Kidney epithelial cell (primary cell): ENCODE measurements around the gene NIPBL. TPM values are rescaled to one million over a fixed set of nuclear protein-coding genes. Genes with fewer than 3 reads are reported as not detected.

Experiments
- DNase-seq: peaks from one replicate; pipeline ENCODE4 v3.0.0-alpha.2; 2010; ENCODE audit warnings: low read depth
- H3K27me3 ChIP-seq: 2 replicates; pipeline ENCODE4 v1.6.0; 2011; ENCODE audit warnings: low read length; ENCODE audit not compliant: control insufficient read depth, insufficient read depth
- H3K36me3 ChIP-seq: 2 replicates; pipeline ENCODE4 v1.5.1; 2011; ENCODE audit warnings: low read length; ENCODE audit not compliant: control insufficient read depth, insufficient read depth
- H3K4me3 ChIP-seq: 2 replicates; pipeline ENCODE4 v1.5.1; 2011; ENCODE audit warnings: low read depth, mild to moderate bottlenecking, control low read depth, low read length
- total RNA-seq: library from RNA; depleted of rRNA; stranded (reverse); fragments of >200 nt; gene quantifications from 2 replicates; pipeline ENCODE4 v1.2.3, GENCODE V29; 2015
- TF ChIP-seq, protein P1 (sequence below): IDR thresholded peaks from 2 replicates; pipeline ENCODE4 v1.5.1; 2011; ENCODE audit warnings: mild to moderate bottlenecking, moderate library complexity, low read length, control low read depth, inconsistent platforms; ENCODE audit not compliant: insufficient read depth, poor library complexity, severe bottlenecking

Gene NIPBL
- total RNA-seq, 1 donor from 2014 or later = 21.1 TPM

GRCh38 chr5:37109338-37109737 is 232.8 kb downstream of the NIPBL start:
- no peaks in the 10 kb centered on the region for H3K27me3 ChIP-seq
- no peaks in the 10 kb centered on the region for H3K36me3 ChIP-seq
- TF ChIP-seq, protein P1, sequence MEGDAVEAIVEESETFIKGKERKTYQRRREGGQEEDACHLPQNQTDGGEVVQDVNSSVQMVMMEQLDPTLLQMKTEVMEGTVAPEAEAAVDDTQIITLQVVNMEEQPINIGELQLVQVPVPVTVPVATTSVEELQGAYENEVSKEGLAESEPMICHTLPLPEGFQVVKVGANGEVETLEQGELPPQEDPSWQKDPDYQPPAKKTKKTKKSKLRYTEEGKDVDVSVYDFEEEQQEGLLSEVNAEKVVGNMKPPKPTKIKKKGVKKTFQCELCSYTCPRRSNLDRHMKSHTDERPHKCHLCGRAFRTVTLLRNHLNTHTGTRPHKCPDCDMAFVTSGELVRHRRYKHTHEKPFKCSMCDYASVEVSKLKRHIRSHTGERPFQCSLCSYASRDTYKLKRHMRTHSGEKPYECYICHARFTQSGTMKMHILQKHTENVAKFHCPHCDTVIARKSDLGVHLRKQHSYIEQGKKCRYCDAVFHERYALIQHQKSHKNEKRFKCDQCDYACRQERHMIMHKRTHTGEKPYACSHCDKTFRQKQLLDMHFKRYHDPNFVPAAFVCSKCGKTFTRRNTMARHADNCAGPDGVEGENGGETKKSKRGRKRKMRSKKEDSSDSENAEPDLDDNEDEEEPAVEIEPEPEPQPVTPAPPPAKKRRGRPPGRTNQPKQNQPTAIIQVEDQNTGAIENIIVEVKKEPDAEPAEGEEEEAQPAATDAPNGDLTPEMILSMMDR = no peak
- no peak overlapping the region for H3K4me3 ChIP-seq
- no peak for DNase-seq

DNA sequence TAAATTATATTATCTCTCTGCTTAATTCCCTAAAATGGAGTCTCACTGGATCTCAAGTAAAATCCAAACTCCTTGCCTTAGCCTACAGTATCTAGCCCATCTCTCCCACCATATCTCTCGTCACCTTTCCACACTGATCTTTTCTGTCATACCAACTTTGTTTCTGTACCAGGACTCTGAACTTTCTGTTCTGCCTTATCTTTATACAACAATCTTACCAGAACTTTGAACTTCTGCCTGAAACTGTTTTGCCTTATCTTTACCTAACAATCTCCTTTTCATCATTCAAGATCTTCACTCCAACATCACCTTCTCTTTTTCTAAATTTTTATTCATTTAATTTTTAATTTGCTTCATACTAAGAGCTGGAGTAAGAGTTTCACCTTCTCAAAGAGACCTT is 233.6 kb downstream of the NIPBL start:
- Histone ChIP-seq H3K4me3 (no peak overlapping the region), H3K36me3 (no peaks in the 10 kb centered on the region), H3K27me3 (no peaks in the 10 kb centered on the region)
- no peak for DNase-seq
- TF ChIP-seq, protein P1 = no peak

DNA sequence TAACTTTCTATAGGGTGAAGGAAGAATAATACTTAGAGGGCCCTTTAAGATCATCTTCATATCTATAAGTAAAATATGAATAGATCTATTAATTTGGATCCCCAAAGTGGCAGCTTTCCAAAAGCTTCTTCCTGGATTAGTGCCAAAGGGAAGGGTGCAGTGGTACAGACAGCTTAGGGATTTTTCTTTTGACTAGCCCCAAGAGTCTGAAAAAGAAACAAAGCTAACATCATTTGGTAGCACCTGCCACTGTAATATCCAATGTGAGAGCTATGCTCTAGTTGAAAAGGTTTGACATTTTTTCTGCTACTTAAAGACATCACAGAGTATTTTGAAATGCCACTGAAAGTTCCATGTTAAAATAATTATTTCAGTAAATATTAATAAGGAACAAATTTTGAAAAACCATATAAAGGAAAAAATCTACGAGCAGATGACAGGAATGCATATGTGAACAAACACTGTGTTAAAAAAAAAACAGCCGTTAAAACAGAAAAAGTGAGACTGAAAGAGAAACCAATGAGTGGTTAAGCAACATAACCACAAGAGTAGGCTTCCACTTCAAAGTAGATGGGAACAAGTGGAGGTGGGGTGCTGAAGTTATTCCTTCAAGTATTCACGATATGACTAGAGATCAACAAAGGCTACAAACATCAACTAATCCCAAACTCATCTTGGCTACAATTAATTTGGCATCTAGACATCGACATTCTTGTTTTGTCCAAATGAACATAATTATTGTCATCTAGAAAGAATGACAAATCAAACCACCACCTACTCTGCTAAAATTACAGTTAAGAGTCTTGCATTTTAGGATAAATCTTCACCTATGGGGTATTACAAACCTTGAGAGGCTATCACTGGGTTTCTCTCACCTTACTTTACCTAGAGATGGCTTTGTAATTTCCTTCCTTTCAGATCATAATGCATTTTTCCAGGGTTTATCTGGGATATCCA is 235.1 kb downstream of the NIPBL start:
- TF ChIP-seq, protein P1 = no peak
- no peaks in the 10 kb centered on the region for H3K36me3 ChIP-seq

DNA sequence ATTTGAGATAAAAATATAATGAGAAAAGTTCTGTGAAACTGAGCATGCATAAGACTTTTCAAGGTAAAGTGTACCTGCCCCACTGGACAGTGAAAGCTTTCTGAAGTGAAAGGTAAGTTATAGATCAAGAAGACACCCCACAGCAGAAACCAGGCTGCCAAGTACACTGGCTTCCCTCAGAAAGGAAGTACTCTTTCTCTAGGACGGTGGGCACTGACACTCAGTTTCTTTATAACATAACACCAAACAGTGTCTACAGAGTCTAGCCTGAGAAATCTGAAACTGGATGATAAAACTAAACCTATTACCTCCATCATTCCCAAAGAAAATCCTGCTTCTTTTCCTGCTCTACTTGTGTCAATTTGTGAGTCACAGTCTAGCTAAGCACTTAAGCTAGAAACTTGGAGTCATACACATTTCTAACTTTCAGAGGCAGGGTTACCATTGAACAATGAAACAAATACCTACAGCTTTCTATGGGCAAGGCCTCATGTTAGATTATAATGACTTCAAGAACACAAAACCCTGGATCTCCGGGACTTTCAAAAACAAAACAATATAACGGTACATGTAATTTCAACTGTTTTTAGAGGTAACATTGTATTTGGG is 235.9 kb downstream of the NIPBL start:
- Histone ChIP-seq H3K36me3 (no peaks in the 10 kb centered on the region), H3K4me3 (no peak overlapping the region), H3K27me3 (no peaks in the 10 kb centered on the region)
- TF ChIP-seq, protein P1 = no peak
- DNase-seq = no peak

More for the DNA sequence above, 235.1 kb downstream of the NIPBL start:
- H3K27me3 ChIP-seq = no peaks in the 10 kb centered on the region
- DNase-seq = no peak
- H3K4me3 ChIP-seq = no peak overlapping the region
